ENCODE data around the gene VPS16. TPM values are rescaled to one million over a fixed set of nuclear protein-coding genes. Genes with fewer than 3 reads are reported as not detected.

Gene VPS16
- total and polyA plus RNA-seq, 4 donors, result 14.5 to 24.3 (median 16.1) TPM

DNA sequence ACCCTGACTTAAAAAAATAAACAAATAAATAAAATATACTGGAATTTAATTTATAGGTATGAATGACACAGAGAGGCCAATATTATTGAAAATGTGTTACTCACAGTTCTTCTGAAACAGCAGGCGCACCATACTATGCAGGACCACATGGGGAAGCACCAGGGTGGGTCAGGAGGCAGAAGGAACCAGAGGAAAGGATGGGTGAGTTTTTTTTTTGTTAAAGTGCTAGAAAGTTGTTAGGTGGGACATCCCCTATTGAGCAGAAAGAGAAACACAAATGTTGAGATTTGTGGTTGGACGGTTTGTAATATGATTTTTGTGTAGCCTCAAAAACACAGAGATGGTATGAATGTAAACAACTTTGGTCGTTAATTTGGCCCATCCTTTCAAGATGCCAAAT lies 58.7 kb downstream of the VPS16 start:
- no peaks in the 10 kb centered on the region for H3K36me3 ChIP-seq (ENCODE audit: control insufficient read depth in 4 of 4, insufficient read depth in 3 of 4, low read depth in 1 of 4, low read length in 3 of 4)
- TF ChIP-seq RXRA (IDR thresholded peaks at IDR 0.05) (no peak), FOXA2 (IDR thresholded peaks at IDR 0.05) (no peak), YY1 (IDR thresholded peaks at IDR 0.05) (no peak), SP1 (IDR thresholded peaks at IDR 0.05) (no peak), FOXA1 (IDR thresholded peaks at IDR 0.05) (no peak), HNF4A (conservative IDR thresholded peaks at IDR 0.05) (no peak), GABPA (IDR thresholded peaks at IDR 0.05 in 1 of 2, conservative IDR thresholded peaks at IDR 0.05 in 1 of 2) (no peak), RAD21 (IDR thresholded peaks at IDR 0.05) (no peak), EGR1 (IDR thresholded peaks at IDR 0.05; ENCODE audit: low read depth in 2 of 2) (no peak)
- TF ChIP-seq, protein P1, sequence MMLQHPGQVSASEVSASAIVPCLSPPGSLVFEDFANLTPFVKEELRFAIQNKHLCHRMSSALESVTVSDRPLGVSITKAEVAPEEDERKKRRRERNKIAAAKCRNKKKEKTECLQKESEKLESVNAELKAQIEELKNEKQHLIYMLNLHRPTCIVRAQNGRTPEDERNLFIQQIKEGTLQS (IDR thresholded peaks at IDR 0.05), result no peak
- TF ChIP-seq, protein P2, sequence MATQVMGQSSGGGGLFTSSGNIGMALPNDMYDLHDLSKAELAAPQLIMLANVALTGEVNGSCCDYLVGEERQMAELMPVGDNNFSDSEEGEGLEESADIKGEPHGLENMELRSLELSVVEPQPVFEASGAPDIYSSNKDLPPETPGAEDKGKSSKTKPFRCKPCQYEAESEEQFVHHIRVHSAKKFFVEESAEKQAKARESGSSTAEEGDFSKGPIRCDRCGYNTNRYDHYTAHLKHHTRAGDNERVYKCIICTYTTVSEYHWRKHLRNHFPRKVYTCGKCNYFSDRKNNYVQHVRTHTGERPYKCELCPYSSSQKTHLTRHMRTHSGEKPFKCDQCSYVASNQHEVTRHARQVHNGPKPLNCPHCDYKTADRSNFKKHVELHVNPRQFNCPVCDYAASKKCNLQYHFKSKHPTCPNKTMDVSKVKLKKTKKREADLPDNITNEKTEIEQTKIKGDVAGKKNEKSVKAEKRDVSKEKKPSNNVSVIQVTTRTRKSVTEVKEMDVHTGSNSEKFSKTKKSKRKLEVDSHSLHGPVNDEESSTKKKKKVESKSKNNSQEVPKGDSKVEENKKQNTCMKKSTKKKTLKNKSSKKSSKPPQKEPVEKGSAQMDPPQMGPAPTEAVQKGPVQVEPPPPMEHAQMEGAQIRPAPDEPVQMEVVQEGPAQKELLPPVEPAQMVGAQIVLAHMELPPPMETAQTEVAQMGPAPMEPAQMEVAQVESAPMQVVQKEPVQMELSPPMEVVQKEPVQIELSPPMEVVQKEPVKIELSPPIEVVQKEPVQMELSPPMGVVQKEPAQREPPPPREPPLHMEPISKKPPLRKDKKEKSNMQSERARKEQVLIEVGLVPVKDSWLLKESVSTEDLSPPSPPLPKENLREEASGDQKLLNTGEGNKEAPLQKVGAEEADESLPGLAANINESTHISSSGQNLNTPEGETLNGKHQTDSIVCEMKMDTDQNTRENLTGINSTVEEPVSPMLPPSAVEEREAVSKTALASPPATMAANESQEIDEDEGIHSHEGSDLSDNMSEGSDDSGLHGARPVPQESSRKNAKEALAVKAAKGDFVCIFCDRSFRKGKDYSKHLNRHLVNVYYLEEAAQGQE (IDR thresholded peaks at IDR 0.05), result no peak
- TF ChIP-seq, protein P3, sequence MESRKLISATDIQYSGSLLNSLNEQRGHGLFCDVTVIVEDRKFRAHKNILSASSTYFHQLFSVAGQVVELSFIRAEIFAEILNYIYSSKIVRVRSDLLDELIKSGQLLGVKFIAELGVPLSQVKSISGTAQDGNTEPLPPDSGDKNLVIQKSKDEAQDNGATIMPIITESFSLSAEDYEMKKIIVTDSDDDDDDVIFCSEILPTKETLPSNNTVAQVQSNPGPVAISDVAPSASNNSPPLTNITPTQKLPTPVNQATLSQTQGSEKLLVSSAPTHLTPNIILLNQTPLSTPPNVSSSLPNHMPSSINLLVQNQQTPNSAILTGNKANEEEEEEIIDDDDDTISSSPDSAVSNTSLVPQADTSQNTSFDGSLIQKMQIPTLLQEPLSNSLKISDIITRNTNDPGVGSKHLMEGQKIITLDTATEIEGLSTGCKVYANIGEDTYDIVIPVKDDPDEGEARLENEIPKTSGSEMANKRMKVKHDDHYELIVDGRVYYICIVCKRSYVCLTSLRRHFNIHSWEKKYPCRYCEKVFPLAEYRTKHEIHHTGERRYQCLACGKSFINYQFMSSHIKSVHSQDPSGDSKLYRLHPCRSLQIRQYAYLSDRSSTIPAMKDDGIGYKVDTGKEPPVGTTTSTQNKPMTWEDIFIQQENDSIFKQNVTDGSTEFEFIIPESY (IDR thresholded peaks at IDR 0.05), result no peak
- H3K27ac ChIP-seq (ENCODE audit: low read depth in 1 of 2, low read length in 2 of 2), result no peak overlapping the region
- no peak for DNase-seq (ENCODE audit: low spot score)
- H3K9ac ChIP-seq (ENCODE audit: low read depth in 1 of 2, low read length in 2 of 2), result no peak overlapping the region
- H3K9me3 ChIP-seq (ENCODE audit: control insufficient read depth in 4 of 4, low read length in 3 of 4), result peaks cover 0 to 2% (median 0%) of the 10 kb centered on the region in 4 donors
- WGBS, result 90% methylated on average over 3 of the region's 3 CpGs
- no peaks in the 10 kb centered on the region for H3K27me3 ChIP-seq (ENCODE audit: control insufficient read depth in 4 of 4, insufficient read depth in 4 of 4, low read length in 3 of 4)
- no peaks in the 10 kb centered on the region for H3K4me1 ChIP-seq (ENCODE audit: control insufficient read depth in 4 of 4, insufficient read depth in 4 of 4, low read length in 3 of 4)
- H3K4me3 ChIP-seq (ENCODE audit: low read depth in 1 of 3, low read length in 3 of 3), result no peak overlapping the region

DNA sequence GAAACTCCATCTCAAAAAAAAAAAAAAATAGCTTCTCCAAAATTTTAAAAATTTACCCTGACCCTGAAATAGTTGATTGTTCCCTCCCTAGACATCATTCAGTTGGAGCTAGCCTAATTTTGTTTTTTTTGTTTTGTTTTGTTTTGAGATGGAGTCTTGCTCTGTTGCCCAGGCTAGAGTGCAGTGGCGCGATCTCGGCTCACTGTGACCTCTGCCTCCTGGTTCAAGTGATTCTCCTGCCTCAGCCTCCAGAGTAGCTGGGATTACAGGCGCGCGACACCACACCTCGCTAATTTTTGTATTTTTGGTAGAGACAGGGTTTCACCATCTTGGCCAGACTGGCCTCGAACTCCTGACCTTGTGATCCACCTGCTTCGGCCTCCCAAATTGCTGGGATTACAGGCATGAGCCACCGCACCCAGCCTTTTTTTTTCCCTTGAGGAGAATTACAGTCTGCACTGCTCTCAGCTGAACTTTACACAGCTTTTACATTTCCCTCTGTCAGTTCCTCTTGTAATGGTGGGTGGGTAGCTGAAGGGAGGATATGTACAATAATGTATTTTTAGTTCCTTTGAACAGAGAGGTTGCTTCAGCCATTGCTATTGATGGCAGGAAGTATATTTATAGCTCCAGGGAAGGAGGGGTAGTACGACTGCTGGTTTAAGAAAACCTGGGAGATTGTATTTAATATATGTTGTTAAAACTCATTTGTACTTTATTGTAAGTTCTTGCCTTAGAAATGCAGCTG lies 60.5 kb downstream of the VPS16 start:
- no peaks in the 10 kb centered on the region for H3K27me3 ChIP-seq (ENCODE audit: control insufficient read depth in 4 of 4, insufficient read depth in 4 of 4, low read length in 3 of 4)
- no peak overlapping the region for H3K4me3 ChIP-seq (ENCODE audit: low read depth in 1 of 3, low read length in 3 of 3)
- DNase-seq (ENCODE audit: low spot score), result no peak
- 86% methylated on average over 11 of the region's 11 CpGs for WGBS
- H3K27ac ChIP-seq (ENCODE audit: low read depth in 1 of 2, low read length in 2 of 2), result no peak overlapping the region
- H3K9ac ChIP-seq (ENCODE audit: low read depth in 1 of 2, low read length in 2 of 2), result no peak overlapping the region
- no peaks in the 10 kb centered on the region for H3K4me1 ChIP-seq (ENCODE audit: control insufficient read depth in 4 of 4, insufficient read depth in 4 of 4, low read length in 3 of 4)
- H3K36me3 ChIP-seq (ENCODE audit: control insufficient read depth in 4 of 4, insufficient read depth in 3 of 4, low read depth in 1 of 4, low read length in 3 of 4), result no peaks in the 10 kb centered on the region
- no peaks in the 10 kb centered on the region for H3K9me3 ChIP-seq (ENCODE audit: control insufficient read depth in 4 of 4, low read length in 3 of 4)
- TF ChIP-seq, protein P4, sequence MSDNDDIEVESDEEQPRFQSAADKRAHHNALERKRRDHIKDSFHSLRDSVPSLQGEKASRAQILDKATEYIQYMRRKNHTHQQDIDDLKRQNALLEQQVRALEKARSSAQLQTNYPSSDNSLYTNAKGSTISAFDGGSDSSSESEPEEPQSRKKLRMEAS (IDR thresholded peaks at IDR 0.05), result no peak
- TF ChIP-seq HNF4A (conservative IDR thresholded peaks at IDR 0.05) (no peak), GABPA (IDR thresholded peaks at IDR 0.05 in 1 of 2, conservative IDR thresholded peaks at IDR 0.05 in 1 of 2) (no peak), NR2F2 (IDR thresholded peaks at IDR 0.05) (no peak), FOXA1 (IDR thresholded peaks at IDR 0.05) (no peak), TAF1 (conservative IDR thresholded peaks at IDR 0.05) (no peak), SP1 (IDR thresholded peaks at IDR 0.05) (no peak), FOXA2 (IDR thresholded peaks at IDR 0.05) (no peak), HNF4G (IDR thresholded peaks at IDR 0.05) (no peak), YY1 (IDR thresholded peaks at IDR 0.05) (no peak)
- TF ChIP-seq, protein P5, sequence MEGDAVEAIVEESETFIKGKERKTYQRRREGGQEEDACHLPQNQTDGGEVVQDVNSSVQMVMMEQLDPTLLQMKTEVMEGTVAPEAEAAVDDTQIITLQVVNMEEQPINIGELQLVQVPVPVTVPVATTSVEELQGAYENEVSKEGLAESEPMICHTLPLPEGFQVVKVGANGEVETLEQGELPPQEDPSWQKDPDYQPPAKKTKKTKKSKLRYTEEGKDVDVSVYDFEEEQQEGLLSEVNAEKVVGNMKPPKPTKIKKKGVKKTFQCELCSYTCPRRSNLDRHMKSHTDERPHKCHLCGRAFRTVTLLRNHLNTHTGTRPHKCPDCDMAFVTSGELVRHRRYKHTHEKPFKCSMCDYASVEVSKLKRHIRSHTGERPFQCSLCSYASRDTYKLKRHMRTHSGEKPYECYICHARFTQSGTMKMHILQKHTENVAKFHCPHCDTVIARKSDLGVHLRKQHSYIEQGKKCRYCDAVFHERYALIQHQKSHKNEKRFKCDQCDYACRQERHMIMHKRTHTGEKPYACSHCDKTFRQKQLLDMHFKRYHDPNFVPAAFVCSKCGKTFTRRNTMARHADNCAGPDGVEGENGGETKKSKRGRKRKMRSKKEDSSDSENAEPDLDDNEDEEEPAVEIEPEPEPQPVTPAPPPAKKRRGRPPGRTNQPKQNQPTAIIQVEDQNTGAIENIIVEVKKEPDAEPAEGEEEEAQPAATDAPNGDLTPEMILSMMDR (IDR thresholded peaks at IDR 0.05; ENCODE audit: low read depth, low read length, missing input control), result no peak
- TF ChIP-seq, protein P2 (IDR thresholded peaks at IDR 0.05), result no peak
- TF ChIP-seq, protein P3 (IDR thresholded peaks at IDR 0.05), result no peak
